Ishikawa (cell line): Measurements from ENCODE around the gene GJD2.

Experiments
- CEBPB ChIP-seq: IDR thresholded peaks from 2 replicates; pipeline ENCODE4 v1.6.1; 2012
- CREB1 ChIP-seq: IDR thresholded peaks from 2 replicates; pipeline ENCODE4 v1.6.1; 2012; ENCODE audit warnings: low read depth
- EGR1 ChIP-seq: IDR thresholded peaks from 2 replicates; pipeline ENCODE4 v1.6.1; 2012
- EP300 ChIP-seq: IDR thresholded peaks from 2 replicates; pipeline ENCODE4 v1.6.1; 2012; ENCODE audit warnings: borderline replicate concordance
- FOXM1 ChIP-seq: IDR thresholded peaks from 2 replicates; pipeline ENCODE4 v1.6.1; 2012; ENCODE audit warnings: low read depth, borderline replicate concordance
- NFIC ChIP-seq: IDR thresholded peaks from 2 replicates; pipeline ENCODE4 v1.6.1; 2012
- RAD21 ChIP-seq: IDR thresholded peaks from 2 replicates; pipeline ENCODE4 v1.6.1; 2012; ENCODE audit warnings: low read depth
- TAF1 ChIP-seq: IDR thresholded peaks from 2 replicates; pipeline ENCODE4 v1.6.1; 2012; ENCODE audit warnings: low read depth, mild to moderate bottlenecking
- TCF12 ChIP-seq: IDR thresholded peaks from 2 replicates; pipeline ENCODE4 v1.6.1; 2012; ENCODE audit warnings: low read depth
- TEAD4 ChIP-seq: IDR thresholded peaks from 2 replicates; pipeline ENCODE4 v1.6.1; 2012
- YY1 ChIP-seq: IDR thresholded peaks from 2 replicates; pipeline ENCODE4 v1.6.1; 2012; ENCODE audit warnings: low read depth
- ZBTB7A ChIP-seq: IDR thresholded peaks from 2 replicates; pipeline ENCODE4 v1.6.1; 2012; ENCODE audit warnings: low read depth
- TF ChIP-seq, protein P1 (sequence below): IDR thresholded peaks from 2 replicates; pipeline ENCODE4 v1.6.1; 2012
- TF ChIP-seq, protein P2 (sequence below): IDR thresholded peaks from 2 replicates; pipeline ENCODE4 v1.6.1; 2012; ENCODE audit warnings: low read depth, mild to moderate bottlenecking
- TF ChIP-seq, protein P3 (sequence below): IDR thresholded peaks from 2 replicates; pipeline ENCODE4 v1.6.1; 2012

Gene GJD2

DNA sequence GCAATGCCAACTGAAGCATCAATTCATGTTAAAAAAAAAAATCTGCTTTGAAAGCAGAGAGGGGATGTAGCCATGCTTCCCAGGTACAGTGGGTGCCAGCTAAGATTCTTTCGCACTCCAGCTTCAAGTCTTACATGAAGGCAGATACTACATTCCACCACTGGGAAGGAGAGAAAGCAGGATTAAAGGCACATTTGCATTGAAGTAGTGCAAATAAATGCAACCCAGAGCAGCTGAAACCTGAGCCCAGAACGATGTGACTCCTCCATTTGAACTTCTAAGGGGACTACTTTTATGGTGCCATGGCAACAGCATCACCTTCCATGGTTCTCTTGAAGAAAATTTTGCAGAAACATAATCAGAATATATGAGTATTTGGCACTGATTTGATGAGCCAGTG, 19.1 kb upstream of the GJD2 start:
- no peak for TF ChIP-seq CEBPB
- no peak for TF ChIP-seq TAF1
- TF ChIP-seq RAD21, result no peak
- TF ChIP-seq NFIC, result no peak
- TF ChIP-seq EP300, result no peak
- TF ChIP-seq YY1, result no peak
- TF ChIP-seq TCF12, result no peak
- TF ChIP-seq, protein P1, sequence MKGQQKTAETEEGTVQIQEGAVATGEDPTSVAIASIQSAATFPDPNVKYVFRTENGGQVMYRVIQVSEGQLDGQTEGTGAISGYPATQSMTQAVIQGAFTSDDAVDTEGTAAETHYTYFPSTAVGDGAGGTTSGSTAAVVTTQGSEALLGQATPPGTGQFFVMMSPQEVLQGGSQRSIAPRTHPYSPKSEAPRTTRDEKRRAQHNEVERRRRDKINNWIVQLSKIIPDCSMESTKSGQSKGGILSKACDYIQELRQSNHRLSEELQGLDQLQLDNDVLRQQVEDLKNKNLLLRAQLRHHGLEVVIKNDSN, result no peak
- TF ChIP-seq, protein P2, sequence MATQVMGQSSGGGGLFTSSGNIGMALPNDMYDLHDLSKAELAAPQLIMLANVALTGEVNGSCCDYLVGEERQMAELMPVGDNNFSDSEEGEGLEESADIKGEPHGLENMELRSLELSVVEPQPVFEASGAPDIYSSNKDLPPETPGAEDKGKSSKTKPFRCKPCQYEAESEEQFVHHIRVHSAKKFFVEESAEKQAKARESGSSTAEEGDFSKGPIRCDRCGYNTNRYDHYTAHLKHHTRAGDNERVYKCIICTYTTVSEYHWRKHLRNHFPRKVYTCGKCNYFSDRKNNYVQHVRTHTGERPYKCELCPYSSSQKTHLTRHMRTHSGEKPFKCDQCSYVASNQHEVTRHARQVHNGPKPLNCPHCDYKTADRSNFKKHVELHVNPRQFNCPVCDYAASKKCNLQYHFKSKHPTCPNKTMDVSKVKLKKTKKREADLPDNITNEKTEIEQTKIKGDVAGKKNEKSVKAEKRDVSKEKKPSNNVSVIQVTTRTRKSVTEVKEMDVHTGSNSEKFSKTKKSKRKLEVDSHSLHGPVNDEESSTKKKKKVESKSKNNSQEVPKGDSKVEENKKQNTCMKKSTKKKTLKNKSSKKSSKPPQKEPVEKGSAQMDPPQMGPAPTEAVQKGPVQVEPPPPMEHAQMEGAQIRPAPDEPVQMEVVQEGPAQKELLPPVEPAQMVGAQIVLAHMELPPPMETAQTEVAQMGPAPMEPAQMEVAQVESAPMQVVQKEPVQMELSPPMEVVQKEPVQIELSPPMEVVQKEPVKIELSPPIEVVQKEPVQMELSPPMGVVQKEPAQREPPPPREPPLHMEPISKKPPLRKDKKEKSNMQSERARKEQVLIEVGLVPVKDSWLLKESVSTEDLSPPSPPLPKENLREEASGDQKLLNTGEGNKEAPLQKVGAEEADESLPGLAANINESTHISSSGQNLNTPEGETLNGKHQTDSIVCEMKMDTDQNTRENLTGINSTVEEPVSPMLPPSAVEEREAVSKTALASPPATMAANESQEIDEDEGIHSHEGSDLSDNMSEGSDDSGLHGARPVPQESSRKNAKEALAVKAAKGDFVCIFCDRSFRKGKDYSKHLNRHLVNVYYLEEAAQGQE, result no peak
- no peak for TF ChIP-seq FOXM1
- no peak for TF ChIP-seq CREB1
- no peak for TF ChIP-seq TEAD4
- no peak for TF ChIP-seq ZBTB7A
- TF ChIP-seq EGR1, result no peak
- TF ChIP-seq, protein P3, sequence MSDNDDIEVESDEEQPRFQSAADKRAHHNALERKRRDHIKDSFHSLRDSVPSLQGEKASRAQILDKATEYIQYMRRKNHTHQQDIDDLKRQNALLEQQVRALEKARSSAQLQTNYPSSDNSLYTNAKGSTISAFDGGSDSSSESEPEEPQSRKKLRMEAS, result no peak

DNA sequence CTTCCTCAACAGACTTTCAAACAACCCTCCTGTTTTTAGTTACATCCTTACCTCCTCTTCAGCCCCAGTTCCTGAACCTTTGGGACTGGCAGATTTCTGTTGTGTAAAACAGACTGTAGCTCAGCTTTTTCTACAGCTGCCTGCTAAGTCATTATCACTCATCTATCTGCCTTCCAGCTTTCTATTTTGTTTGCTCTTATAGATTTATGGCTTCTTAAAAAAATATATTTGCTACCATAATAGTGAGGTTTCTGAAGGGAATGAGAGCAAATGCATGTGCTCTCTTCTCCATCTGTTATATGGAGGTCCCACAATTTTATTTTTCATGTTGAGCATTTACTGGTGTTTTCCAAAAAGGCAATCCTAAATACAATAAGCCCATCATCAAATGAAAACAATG, 18.2 kb upstream of the GJD2 start:
- no peak for TF ChIP-seq CEBPB
- no peak for TF ChIP-seq TCF12
- TF ChIP-seq, protein P2, result no peak

DNA sequence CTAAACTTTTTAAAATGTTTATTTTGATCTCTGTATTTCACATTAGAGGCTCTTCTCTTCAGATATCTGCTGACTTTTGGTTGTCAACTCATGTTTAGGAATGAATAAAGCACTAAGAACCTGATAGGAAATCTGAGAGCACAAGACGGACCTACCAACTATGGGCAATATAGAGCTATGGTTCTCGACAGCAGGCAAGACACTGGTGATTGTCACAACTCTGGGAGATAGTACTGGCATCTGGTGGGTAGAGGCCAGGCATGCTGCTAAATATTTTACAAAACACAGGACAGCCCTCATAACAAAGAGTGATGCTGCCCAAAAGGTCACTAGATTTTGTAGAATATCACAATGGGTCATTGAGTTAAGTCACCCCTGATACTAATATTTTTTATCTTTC, 17.5 kb upstream of the GJD2 start:
- TF ChIP-seq NFIC, result no peak

DNA sequence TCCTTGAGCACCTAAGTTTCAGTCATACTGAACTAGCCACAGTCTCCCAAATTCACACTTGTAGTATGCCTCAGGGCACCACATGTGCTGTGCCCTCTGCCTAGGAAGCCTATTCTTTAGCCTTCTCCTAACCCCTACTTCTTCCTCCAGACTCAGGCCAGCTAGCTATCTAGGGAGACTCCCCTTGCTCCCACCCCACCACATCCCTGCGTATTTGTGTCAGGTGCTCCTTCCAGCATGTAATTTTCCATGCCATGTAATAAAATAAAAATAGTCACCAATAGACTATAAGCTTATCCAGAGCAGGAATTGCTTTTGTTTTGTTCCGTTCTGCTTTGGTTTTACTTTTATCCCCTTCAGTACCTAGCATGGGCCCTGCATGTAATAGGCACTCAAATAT, 14.9 kb upstream of the GJD2 start:
- TF ChIP-seq EP300 (no peak), YY1 (no peak), NFIC (no peak), ZBTB7A (no peak), FOXM1 (no peak), TEAD4 (no peak)
- TF ChIP-seq, protein P2, result no peak
- TF ChIP-seq, protein P3, result no peak

DNA sequence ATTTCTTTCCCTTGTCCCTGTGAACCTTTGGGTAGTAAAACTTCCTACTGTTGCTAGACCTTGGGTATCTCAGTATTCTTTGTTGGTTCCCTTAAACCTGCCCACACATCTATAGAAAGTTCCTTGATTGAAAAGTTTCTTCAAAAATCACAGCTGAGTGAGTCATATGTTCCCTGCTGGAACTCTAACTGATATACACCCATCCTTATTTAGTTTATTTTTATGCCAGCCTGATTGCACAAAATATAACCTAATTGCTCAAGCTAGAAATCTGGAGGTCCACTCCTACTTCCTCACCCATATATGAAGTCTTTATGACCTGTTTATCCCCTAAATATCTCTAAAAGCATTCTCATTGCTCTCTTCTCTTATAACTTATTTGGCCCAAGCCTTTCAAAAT, 13.7 kb upstream of the GJD2 start:
- TF ChIP-seq, protein P3, result no peak
- no peak for TF ChIP-seq TEAD4
- no peak for TF ChIP-seq YY1
- no peak for TF ChIP-seq EGR1
- no peak for TF ChIP-seq EP300
- TF ChIP-seq TCF12, result no peak
- TF ChIP-seq, protein P2, result no peak
- no peak for TF ChIP-seq FOXM1
- TF ChIP-seq ZBTB7A, result no peak
- TF ChIP-seq CREB1, result no peak
- TF ChIP-seq RAD21, result no peak
- no peak for TF ChIP-seq NFIC
- no peak for TF ChIP-seq TAF1
- TF ChIP-seq, protein P1, result no peak
- TF ChIP-seq CEBPB, result no peak
